ENCODE data around the gene RAB38.

GRCh38 chr11:88212300-88212699, 37.1 kb upstream of the RAB38 start:
- TF ChIP-seq CTCF (IDR thresholded peaks at IDR 0.05; ENCODE audit: insufficient read depth, low read length) (no peak), POLR2AphosphoS5 (IDR thresholded peaks at IDR 0.05; ENCODE audit: low read depth) (no peak), REST (IDR thresholded peaks at IDR 0.05; ENCODE audit: insufficient replicate concordance, low read depth) (no peak)
